Lung microvascular endothelial cell (primary cell): ENCODE results near the gene PDCD4. TPM values are rescaled to one million over a fixed set of nuclear protein-coding genes. Genes with fewer than 3 reads are reported as not detected.

Source experiments
- DNase-seq, 2 donors: peaks; one replicate each; pipeline versions ENCODE4 v3.0.0 to v3.0.0-alpha.2; 2010; ENCODE audit warnings: low read depth in 2 of 2
- total RNA-seq: library from RNA; depleted of rRNA; stranded (reverse); fragments of >200 nt; gene quantifications from 2 replicates; pipeline ENCODE4 v1.2.1, GENCODE V29; 2014

PDCD4 gene
- total RNA-seq, 1 donor from 2014 or later, result 172 TPM

DNA sequence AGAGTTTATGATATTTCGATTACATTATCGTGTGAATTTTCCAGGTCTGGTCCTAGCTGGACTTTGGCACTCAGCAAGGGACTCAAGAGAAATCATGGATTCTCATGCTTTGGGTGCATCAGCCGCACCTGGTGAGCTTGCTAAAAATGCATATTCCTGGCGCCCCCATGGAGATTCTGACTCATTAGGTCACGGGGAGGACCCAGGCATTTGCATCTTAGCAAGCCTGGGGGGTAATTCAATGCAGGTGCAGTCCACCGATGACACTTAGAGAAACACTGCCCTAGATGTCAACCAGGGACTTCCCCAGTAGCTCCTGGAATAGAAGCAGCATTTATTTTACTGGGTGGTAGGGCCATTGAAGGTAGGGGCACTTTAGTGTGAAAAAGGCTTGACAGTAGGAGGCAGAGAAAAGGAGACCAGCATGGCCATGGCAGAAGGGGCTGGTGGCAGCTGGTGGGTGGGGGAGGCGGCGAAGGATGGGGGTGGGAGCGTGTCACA, 29.9 kb upstream of the PDCD4 start:
- no peak for DNase-seq

DNA sequence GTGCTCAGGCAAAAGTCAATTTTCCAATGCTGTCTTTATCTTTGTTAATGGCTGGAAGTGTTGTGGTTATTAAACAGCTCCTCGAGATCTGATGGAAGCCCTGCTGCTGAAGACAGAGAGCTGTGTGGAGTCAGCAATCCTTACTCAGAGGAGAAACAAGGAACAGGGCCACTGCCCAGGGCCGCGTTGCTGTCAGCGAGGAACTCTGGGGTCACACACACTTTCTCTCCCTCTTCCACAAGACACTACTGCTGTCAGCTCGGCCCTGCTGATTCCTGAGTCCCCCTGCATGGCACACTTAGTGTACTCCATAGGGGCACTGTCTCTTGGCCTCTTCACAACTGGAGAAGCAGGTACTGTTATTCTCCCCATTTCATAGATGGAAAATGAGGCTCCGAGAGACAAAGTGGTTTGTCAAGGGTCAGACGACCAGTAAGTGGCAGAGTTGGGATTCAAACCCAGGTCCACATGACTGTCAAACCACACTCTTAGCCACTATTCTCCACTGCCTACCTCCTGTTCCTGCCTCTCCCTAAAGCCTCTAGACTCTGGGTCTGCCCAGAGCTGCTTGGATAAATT, 29.3 kb upstream of the PDCD4 start:
- no peak for DNase-seq

DNA sequence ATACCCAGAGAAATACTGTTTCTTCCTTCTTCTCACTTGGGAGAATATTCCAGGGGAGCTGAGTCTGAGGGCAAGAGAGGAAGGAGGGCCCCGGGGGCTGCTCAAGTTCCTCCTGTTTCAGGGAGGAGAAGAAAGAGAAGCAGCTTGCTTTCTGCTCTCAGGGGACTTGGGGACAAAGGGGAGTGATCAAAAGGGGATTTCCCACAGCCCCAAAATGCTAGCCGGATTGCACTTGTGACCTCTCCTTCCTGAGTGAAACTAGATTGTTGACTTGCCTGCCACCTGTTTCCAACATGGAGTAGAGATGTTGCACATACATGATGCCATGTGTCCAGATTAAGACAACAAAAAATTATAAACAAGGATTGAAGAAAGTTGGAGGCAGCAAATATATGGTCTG, 28.7 kb upstream of the PDCD4 start:
- DNase-seq, result no peak

DNA sequence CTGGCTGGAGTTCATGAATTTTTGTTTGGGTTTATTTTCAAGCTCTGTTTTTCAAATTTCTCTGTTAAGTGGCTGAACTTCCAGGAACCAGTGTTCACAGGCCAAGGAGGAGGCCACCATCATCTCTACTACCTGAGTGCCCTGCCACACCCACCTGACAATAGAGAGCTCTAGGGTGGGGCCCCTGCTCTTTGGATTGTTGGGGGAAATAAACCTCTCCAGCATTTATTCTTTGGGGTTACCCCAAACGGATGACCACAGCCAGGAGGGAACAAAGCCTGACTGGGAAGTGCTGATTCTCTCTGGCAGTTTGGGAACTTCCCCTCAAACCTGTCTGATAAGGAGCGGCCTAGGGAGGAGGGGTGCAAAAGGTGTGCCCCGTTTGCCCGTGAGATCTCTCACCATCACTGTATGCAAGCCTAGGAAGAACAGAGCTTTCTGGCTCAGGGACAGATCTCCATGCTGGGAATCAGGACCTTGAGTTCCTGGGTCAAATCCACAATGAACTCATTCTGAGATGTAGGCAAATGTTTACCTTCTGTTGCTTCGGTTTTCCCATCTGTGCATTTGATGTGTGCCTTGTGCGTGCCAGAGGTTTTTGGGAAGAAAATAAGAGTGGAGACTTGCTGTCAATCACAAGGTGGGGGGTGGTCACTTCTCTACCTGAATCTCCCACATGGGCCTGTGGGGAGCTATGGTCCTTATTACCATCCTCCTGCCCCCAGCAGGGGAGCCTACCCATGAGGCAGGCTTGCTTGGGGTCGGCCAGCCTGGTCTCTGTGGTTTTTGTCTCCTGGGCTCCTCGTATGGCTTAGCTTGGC, 27.7 kb upstream of the PDCD4 start:
- no peak for DNase-seq

DNA sequence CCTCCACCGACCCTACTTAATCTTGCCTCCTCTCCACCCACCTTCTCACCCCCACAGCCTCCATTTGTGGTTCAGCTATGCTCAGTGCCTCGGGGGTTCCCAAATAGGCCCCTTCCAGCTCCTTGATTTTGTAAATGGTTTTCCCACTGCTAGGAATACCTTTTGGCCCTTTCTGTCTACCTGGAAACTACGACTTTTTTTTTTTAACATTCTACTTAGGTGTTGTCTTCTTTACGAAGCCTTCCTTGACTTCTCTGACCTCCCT, 27.2 kb upstream of the PDCD4 start:
- no peak for DNase-seq

DNA sequence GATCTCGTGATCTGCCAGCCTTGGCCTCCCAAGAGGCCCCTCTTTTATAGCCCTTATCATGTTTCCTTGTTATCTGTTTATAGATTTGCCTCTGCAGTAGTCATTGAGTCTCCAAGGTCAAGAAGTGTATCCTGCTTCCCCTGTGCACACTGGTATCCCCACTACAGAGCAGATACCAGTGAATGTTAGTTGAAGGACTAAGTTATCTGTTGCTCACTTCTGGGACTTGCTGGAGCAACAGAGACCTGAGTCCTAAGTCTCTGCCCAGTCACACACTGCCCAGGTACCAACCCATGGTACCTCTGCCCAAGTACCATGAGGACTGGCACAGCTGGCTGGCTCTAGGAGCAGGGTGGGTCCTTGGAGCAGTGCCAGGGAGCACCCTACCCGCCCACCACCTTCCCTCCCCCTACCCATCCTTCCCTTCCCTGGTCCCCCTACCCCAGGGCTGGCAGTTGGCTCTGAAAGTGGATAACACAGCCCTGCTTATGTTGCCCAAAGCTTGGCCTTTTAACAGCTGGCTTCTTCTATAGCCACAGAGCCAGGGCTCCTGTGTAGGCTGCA, 26.5 kb upstream of the PDCD4 start:
- DNase-seq, result no peak

DNA sequence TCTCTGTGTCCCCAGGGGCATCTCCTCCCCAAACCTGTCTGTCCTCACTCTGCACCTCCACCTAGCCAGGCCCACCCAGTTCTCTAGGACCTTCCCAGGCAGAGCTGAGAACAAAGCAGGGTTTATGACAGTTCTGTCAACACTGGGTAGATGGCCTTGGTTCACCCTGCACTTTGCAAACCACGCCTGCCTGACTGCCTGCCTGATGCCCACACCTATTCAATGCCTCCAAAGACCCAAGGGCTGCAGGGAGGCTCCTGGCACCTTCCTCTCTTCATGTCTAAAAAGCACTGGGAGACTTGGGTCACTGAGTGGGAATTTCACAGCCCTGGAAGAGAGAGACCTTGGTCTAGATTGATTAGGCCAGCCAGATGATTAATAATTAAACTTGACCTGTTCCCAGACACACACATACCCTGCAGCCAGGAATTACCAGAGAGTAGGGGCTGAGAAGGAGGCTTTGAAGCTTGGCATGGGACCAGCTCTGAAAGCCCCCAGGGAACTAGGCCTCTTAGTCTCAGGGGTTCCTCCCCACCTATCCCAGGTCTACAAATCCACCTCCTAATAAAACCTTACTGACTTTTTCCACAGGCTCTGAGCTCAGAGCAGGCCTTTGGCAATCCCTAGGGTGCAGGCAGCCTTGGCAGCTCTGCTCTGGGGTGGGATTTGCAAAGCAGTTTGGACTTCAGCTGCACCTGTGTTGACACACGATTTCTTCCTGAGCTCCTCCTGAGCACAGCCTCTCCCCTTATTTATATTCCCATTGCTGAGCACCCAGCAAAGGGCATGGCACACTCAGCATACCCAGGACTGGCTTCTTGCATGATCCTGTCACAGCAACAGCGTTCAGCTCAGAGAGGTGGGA, 25.7 kb upstream of the PDCD4 start:
- no peak for DNase-seq

DNA sequence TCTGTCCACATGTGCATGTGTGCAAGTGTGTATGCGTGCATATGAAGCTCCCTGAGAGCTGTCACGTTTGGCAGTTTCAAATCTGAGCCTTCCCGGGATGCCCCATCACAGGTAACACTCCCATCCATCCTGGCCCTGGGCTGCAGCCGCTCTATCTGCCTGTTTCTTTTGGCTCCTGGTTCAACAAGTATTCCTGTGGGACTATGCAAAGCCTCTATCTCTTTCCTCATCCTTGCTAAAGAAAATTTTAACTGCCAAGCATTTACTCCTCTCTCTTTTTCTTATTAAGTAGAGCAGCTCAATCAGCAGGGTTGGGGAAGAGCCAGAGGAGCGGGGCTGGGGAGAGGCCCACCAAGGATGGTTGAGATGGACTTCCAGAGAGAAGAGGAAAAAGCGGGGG, 24.4 kb upstream of the PDCD4 start:
- DNase-seq, result no peak

DNA sequence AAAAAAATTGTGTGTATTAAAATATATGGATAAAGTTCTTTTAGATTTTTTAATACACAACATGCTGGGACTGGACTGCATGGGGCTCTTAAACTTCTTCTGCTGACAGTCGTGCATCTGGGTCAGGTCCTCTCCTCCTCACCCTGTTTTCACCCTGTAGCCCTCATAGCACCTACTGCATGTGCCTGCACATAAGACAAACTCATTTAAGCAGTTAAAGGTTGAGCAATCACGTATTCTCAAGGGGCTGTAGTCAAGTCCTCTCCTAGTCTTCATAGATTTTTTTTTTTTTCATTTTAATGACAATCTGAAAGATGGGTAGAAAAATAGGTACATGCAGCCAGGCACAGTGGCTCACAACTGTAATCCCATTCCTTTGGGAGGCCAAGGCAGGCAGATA, 23.6 kb upstream of the PDCD4 start:
- DNase-seq, result no peak

DNA sequence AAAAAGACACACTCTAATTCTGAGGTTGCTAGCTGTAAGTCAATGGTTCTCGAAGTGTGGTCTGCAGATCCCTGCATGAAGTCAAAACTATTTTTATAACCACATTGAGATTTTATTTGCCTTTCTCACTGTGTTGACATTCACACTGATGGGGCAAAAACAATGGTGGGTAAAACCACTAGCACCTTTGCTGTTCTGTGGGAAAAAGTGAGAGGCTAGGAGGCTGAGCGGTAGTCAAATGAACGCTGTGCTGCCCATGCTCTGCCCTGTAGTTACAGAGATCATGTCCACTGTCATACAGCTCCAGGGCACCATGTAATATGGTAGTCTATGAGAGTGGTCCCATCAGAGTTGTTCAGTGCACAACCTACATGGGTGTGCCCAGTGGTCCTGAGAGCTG, 21.6 kb upstream of the PDCD4 start:
- DNase-seq, result no peak

DNA sequence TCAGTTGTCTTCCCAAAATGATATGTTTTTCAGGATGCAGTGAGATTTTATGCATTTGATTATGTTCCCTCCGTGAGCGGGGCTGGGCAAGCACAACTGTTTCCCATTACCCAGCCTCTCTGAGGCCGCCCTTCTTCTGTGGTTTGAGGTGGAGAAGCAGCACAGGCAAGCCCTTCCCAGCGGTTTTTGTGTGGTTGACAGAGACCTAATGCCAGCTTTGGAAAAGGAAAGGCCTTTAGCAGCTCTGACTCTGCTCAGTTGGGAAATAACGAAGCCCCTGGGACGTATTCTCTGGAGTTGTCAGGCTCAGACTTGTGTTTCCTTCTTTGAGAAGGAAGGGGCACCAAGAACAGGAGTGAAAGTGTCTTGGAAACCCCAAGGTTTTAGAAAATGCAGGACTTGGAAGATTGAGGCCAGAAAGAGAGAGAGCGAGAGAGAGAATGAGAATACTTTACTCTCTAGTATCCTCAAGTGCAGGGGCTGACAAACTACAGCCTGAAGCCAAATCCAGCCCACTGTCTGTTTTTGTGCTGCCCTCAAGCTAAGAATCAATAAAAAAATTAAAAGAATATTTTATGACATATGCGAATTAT, 20.6 kb upstream of the PDCD4 start:
- DNase-seq, result no peak

DNA sequence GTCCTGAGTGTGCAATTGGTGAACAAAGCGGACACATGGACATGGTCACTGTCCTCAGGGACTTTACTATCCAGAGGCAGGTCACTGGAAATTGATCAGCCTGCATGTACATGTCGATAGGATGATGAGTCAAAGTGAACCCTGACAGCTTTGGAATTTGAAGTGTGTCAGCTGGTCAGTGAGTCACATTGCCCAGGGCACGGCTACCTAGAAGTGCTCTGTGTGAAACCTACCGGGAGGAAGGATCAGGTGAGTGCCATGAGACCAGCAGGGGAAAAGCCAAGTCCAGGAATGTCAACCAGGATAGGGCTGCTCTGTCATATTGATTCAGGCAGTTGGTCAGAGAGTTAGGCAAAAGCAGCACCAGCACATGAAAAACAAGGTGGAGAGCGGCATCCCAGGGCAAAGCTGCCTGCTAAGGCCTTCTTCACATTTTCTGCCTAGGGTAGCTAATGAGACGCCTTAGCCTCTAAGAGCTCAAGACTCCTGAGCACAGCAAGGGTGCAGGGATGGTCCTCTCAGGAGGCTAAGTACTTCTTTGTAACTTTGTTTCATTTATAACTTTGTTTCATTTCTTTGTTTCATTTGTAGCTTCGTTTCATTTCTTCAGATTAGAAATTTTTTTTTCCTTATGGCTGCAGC, 19.4 kb upstream of the PDCD4 start:
- DNase-seq, result peak in 1 of 2 donors; percentile 15

DNA sequence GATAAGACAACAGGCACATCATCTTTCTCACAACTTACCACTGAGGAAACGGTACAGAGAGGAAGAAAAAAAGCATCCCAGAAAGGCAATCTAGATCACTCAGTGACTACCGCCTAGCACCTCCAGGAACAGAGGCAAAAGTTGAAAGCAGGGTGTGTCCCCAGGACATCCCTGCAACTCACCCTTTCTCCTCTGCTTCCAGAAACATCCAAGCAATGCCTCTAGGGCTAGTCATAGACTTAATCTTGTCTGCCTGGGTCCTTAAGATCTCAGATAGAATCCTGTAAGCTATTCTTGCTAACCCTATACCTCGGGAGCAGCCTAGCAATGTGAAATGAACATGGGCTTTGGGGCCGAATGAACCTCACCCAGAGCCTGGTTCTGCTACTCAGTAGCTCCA, 18.8 kb upstream of the PDCD4 start:
- DNase-seq, result no peak

DNA sequence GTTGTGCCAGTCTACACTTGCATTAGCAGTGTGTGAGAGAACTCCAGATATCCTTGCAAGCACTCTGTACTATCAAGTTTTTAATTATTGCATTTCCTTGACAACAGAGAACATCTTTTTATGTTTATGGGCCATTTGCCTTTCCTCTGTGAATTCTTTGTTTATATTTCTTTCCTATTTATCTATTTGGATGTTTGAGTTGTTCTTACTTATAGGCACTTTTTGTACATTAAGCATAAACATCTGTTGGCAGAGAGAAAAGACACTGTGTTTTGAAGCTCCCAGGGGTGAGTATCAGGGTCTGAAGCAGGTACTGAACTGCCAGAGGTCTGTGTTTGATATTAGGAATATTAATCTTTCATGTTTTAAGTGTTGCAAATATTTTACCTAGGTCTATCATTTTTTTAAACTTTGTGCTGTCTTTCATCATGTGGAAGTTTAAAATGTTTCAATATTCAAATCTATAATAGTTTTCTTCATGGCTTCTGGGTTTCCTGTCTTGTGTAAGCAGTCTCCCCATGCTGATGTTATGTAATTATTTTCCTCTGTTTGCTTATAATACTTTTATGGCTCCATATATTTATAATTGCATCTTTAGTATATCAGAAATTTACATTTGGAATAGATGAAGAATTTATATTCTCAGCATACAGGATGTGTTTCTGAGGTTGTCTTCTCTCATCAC, 17.7 kb upstream of the PDCD4 start:
- no peak for DNase-seq

DNA sequence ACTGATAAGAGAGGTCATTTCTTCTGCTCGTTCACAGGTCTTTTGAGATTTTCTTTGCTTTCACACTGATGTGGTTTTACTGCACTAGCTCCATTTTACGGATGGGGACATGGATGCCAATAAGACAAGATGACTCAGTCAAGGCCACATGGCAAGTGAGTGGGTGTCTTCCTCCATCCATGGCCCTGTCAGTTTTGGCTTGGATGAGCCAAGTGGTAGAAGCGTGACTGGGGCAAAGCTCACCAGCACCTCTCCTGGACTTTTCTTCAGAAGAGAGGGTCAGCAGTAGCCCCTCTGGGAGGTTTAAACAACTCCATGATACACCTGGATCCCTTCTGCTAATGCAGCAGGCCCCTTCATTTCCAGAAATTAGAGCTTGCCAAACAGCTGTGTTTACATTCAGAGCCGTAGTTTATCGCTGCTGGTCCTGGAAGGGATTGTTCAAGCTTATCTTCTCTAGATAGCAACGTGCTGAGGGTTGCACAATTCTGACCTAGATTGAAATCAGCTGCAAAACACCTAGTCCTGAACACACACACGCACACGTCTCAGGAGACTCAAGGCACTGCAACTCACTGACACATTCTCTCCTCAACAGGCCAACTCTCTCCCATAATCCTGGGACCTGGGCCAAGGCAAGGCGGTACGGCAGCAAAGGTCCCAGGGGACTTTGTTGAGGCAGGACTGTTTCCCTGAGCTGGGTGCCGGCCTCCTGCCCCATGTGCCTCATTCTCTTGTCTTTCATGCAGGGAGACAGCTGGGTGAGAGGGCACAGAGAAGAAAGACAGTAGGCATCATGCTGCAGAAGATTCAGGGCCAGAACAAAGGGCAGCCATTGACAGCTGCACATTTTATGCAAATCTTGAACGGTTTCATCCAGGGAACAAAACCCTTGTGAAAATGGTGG, 14.2 kb upstream of the PDCD4 start:
- no peak for DNase-seq

DNA sequence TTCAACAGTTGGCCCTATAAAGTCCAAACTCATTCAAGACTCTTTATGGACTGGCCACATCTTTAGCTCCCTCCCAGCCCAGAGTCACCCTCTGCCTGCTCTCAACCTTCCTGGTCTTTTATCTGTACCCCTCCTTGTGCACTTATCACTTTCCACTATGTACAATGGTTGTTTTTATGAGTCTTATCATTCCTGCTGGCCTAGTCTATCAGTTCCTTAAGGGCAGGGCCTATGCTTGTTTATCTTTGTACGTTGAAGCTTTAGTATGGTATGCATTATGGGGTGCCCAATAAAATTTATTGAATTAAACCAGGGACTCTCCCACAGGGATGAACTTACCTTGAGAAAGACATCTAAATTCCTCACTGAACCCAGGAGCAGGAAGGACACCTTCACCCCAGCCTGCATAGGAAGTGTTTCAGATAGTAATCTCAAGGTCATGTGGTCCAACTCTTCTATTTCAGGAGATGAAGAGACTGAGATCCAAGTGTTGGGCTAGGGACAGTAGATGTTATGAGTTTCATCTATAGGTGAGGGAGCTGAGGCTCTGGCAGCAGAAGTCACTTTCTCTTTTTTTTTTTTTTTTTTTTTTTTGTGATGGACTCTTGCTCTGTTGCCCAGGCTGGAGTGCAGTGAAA, 13.3 kb upstream of the PDCD4 start:
- no peak for DNase-seq

DNA sequence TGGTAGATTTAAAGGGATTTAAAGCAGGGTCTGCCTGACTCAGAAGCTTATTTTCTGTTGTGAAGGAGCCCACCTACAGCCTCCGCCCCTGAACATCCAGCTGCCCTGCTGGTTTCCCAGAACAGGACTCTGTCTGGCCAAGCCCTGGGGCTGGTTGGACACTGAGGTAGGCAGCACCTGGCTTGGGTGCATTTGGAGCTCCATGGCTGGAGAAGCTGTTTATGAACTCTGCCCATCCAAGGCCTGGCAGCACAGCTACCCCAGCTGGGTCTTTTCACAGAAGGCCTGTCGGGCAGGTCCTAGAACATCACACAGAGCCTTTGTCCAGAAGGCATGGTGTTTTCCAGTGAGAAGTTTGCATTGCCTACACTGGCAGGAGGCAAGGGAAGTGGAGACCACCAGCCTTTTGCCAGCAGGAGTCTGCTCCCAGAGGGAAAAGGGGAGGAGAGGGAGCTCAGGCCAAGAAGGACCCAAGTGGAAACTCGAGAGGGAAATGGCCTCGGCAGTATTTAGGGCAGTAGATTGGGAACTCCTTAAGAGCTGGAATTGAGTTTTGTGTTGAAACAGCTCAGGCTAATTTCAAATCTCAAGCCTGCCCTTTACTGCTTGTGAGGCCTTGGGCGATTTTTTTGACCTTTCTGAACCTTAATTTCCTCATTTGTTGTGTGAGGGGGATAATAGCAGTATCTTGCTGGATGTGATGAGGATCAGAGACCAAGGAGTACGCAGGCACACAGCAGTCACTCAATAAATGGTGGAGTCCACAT, 12.3 kb upstream of the PDCD4 start:
- DNase-seq, result no peak

DNA sequence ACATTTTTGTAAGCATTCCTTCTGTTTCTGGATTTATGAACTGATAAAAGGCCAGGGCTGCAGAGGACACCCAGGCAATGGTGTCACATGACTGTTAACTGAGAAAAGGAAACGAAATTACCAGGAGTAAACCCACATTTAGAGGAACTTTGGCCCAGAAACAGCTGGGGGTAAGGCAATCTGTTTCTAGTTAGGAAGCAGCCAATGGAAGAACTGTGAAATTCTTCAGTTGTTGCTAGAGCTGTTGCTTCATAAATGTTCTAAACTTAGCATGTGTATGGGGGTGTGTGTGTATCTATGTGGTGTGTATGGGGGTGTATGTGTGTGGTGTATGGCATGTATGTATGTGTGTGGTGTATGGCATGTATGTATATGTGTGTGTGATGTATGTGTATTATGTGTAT, 11.8 kb upstream of the PDCD4 start:
- DNase-seq, result no peak
